HG03469 (cell line): ENCODE results near the gene AHCYL2.
"Not testable (repeated sequence)": the region's sequence is repeated elsewhere in the genome, so short reads cannot be mapped to it uniquely, and the experiment has no call there.

Experiments used
- ATAC-seq: cut with Tn5 transposase; IDR thresholded peaks from one replicate; pipeline ENCODE4 v1.9.1; 2021; ENCODE audit warnings: mild to moderate bottlenecking, moderate library complexity, moderate number of reproducible peaks; ENCODE audit not compliant: unreplicated experiment

The AHCYL2 gene

DNA sequence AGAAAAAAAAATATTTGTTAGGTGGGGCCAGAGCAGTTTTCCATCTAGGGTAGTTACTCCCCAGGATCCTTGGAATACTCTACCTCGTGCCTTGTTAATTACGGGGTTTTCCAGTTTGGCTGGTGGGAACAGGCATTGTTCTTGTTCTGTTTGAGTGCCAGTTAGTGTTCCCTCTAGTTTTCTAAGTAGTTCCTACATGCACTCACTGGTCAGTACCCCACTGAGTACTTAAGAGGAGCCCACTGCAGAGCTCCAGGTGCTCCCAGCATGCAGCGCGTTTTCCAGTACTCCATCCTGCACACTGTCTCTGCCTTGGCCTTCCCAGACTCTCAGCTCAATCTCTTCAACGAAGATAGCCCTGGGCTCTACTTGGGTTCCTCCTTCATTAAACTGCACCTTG, 58.0 kb downstream of the AHCYL2 start:
- no peak for ATAC-seq

GRCh38 chr7:129283936-129284335, 59.1 kb downstream of the AHCYL2 start:
- no peak for ATAC-seq

- no peak for ATAC-seq
These were observed 60.3 kb downstream of the AHCYL2 start for GRCh38 chr7:129285111-129285510.

- no peak for ATAC-seq
These were observed 68.0 kb downstream of the AHCYL2 start for GRCh38 chr7:129292861-129293260.

GRCh38 chr7:129295015-129295423, 70.2 kb downstream of the AHCYL2 start:
- no peak for ATAC-seq

- no peak for ATAC-seq
These were observed 73.6 kb downstream of the AHCYL2 start for GRCh38 chr7:129298268-129298893.

- no peak for ATAC-seq
These were observed 75.1 kb downstream of the AHCYL2 start for GRCh38 chr7:129299889-129300288.

- ATAC-seq, result not testable (repeated sequence)
These were observed 75.5 kb downstream of the AHCYL2 start for GRCh38 chr7:129300299-129300698.

DNA sequence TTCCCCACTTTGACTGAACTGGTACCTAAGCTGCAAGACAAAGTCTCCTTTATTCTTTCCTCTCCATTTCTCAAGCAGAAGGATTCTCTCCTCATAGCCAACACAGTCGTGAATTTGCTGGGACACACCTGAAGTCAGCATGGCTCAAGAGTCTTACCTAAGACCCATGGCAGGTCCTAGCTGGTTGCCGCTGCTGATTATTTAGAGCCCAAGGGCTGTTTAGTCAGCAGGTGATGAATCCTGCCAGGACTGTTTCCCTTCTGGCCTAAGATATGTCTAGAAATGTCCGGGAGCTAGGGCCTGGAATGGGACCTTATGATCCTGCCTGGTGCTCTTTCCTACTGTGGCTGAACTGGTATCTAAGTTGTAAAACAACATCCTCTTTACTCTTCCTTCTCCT, 82.8 kb downstream of the AHCYL2 start:
- no peak for ATAC-seq

DNA sequence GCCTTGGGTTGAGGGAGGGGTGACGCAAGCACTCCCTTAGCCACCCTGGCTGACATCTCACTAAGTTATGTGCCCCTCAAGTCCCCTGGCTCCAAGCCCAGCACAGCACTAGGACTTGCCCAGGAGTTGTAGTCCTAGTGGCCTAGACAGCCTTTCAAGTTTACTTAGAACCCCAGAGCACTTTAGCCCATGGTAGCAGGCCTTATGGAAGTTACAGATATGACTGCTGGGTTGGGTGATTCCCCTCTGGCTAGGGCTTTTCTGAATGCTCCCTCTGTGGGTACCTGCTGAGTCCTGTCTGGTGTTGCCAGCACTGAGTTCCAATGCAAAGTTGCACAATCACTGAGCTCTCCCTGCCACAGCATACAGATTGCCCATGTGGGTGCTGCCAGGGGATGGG, 83.2 kb downstream of the AHCYL2 start:
- no peak for ATAC-seq

GRCh38 chr7:129311429-129311828, 86.6 kb downstream of the AHCYL2 start:
- ATAC-seq, result no peak

GRCh38 chr7:129313282-129313681, 88.5 kb downstream of the AHCYL2 start:
- no peak for ATAC-seq

DNA sequence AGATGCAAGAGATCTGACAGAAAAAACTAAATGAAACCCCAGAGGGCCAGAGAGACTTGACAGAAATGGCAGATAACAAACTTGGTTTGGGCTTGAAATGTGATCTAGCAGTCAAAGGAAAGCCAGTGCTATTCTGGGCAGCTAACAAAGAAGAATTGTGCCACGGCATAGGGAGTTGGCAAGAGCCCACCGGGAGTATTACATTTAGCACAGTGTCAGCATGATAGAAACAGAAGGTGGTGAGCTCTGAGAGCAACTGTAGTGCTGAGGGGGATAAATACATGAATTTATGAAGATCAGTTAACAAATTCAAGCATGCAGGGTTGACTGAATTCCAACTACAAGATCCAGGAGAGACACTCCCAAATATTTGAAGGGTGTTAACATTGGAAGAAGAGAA, 91.1 kb downstream of the AHCYL2 start:
- ATAC-seq, result no peak

- no peak for ATAC-seq
These were observed 92.6 kb downstream of the AHCYL2 start for GRCh38 chr7:129317450-129317849.

DNA sequence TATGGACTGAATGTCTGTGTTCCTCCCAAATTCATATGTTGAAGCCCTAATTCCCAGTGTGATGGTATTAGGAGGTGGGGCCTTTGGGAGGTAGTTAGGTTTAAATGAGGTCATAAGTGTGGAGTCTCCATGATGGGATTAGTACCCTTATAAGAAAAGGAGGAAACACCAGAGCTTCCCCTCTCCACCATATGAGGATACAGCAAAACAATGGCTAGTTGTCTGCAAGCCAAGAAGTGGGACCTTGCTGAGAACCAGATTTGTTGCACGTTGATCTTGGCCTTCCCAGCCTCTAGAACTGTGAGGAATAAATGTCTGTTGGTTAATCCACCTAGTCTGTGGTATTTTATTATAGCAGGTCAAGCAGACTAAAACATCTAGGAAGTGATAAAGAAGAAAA, 102.2 kb downstream of the AHCYL2 start:
- no peak for ATAC-seq

DNA sequence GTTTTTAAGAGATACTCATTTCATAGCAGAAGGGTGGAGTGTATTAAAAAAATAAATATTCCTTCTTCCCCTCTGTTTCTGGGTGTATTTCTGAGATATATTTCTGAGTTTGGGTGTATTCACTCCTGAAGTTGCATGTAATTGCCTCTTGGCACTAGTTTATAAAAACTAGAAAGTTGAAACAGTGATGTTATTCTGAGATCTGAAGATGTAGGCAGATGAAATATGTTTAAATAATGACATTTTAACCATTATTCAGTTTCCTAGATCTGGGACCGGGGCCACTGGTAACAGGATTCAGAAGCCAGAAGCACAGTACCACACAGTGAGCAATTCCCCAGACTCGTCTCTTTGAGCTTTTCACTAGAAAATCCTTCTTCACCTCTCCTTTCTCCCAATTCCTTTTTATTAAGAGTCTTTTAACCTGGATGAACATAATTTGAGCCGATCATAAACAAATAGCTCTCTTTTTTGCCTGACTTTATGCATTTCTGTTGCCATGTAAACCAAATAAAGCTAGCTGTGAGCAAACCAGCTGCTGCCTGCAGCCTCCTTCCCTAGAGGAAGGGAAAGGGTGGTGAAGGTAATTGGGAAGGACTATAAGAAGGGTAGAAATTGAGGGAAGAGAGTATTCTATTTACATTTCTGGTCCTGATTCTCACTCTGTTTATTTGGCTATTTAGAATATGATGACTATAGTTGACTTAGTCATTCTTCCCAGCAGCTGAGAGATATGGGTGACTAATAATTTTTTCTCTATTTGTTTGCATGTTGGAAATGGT, 107.6 kb downstream of the AHCYL2 start:
- ATAC-seq, result no peak

- ATAC-seq, result no peak
These were observed 109.6 kb downstream of the AHCYL2 start for GRCh38 chr7:129334473-129334872.

DNA sequence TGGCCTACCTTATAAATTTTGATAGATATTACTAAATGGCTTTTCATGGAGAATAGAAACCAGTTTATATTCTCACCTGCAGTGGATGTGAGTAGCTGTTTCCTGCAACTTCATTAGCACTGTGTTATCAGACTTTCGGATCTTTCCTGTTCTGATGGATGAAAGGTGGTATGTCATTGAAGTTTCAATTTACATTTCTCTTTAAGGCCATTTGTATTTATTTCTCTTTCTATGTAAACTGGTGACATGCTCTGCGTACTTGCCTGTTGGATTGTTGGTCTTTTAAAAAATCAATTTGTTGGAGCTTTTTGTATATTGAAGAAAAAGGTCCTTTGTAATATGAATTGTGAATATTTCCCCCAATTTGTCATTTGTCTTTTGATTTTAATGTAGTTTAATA, 113.6 kb downstream of the AHCYL2 start:
- no peak for ATAC-seq

DNA sequence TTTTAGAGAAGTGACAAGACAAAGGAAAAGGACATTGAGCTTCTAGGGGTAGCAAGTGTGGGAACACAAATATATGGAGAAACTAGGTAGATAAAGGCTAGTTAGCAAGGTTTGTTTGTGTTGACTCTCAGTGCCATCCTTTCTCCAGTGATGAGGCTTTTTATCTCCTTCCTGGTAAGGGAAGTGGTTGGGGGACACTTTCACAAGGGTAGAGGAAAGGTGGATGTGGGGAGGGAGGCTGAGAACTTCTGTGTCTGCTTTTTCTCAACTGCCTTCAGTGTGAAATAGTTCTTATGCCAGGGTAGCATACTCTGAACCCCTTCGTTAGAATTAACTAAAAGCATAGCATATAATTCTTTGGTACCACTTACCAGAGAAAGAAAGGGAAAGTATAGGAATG, 116.4 kb downstream of the AHCYL2 start:
- ATAC-seq, result no peak

DNA sequence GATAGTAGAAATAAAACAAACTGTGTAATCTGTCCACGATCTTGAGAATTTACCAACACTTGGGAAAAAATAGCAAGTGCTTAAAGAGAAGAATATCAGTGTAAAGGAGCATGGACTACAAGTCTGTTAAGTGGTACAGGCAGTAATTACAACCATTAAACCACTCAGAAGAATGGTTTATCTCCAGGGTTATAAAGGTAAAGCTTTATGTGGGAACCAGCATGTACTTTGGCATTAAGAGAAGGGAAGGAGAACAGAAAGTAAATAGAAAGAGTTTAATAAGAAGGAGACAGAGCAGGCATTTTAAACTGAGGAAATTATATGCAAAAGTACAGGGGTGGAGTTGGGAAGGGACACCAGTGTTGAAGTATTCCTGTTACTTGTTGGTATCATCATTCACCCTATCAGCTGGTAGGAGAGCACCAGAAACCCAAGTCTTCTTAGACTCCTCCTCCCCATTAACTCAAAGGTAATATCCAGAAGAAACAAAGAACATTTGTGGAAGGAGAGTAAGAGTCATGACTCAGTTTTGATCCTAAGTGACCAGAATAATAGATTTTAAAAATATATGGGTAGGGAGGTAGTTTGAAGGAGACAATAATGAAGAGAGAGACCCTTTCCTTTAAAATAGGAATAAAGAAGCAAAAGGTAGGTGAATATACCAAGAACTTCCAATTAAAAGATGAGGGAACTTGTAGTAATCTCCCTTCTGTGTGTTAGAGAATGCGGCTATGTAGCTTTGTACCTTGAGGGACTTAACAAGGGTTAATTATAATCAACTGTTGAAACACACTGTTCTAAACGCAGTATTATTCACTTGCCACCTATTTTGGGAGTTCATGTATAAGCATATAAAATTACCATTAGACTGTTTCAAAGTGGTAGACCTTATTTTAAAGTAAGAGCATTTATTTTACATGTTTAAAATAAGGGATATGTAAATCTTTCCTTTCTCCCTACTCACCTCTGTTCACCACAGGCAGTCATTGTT, 117.3 kb downstream of the AHCYL2 start:
- ATAC-seq, result no peak

GRCh38 chr7:129343099-129343700, 118.4 kb downstream of the AHCYL2 start:
- ATAC-seq, result no peak
